GM20431 (cell line): ENCODE measurements around the gene KRTAP9-6.
"Not testable (repeated sequence)": the region's sequence is repeated elsewhere in the genome, so short reads cannot be mapped to it uniquely, and the experiment has no call there.

Experiments
- in situ Hi-C: fragments of 300-500 bp; cut with MseI, MboI; formaldehyde crosslinking; loops from one replicate; pipeline ENCODE4 v1.15.0; 2020; ENCODE audit warnings: low sequenced_read_pairs; ENCODE audit not compliant: unreplicated experiment

Gene KRTAP9-6

GRCh38 chr17:41265078-41265477 is at the start of gene KRTAP9-6:
Gene KRTAP9-6, plus strand, starts transcription at chr17:41265378. Its CDS starts 0 bp downstream, at chr17:41265378.
- in situ Hi-C loops: no loop called here

- in situ Hi-C loops: no loop called here
Measured at GRCh38 chr17:41215681-41216080, 49.5 kb upstream of the KRTAP9-6 start.

- in situ Hi-C loops: no loop called here
Measured at GRCh38 chr17:41223821-41224220, 41.4 kb upstream of the KRTAP9-6 start.

GRCh38 chr17:41226051-41226450 is 39.1 kb upstream of the KRTAP9-6 start:
- in situ Hi-C loops: no loop called here

- in situ Hi-C loops: not testable (repeated sequence)
Measured at GRCh38 chr17:41226598-41227095, 38.5 kb upstream of the KRTAP9-6 start, which contains the start of gene KRTAP9-2. Gene KRTAP9-2, plus strand, starts transcription at chr17:41226648. Its CDS starts 7 bp downstream, at chr17:41226655.

- in situ Hi-C loops: no loop called here
Measured at GRCh38 chr17:41230094-41230493, 35.1 kb upstream of the KRTAP9-6 start.

- in situ Hi-C loops: no loop called here
Measured at GRCh38 chr17:41231731-41232130, 33.4 kb upstream of the KRTAP9-6 start.

- in situ Hi-C loops: not testable (repeated sequence)
Measured at GRCh38 chr17:41232399-41233105, 32.6 kb upstream of the KRTAP9-6 start, which contains the start of gene KRTAP9-3. Gene KRTAP9-3, plus strand, starts transcription at chr17:41232449. Its CDS starts 53 bp downstream, at chr17:41232502.

- in situ Hi-C loops: not testable (repeated sequence)
Measured at GRCh38 chr17:41237116-41237515, 28.1 kb upstream of the KRTAP9-6 start.

- in situ Hi-C loops: not testable (repeated sequence)
Measured at GRCh38 chr17:41237949-41238437, 27.2 kb upstream of the KRTAP9-6 start, which contains the start of gene KRTAP9-8. Gene KRTAP9-8, plus strand, starts transcription at chr17:41237999. Its CDS starts 53 bp downstream, at chr17:41238052.

- in situ Hi-C loops: not testable (repeated sequence)
Measured at GRCh38 chr17:41246995-41247787, 18.0 kb upstream of the KRTAP9-6 start.

- in situ Hi-C loops: not testable (repeated sequence)
Measured at GRCh38 chr17:41249637-41250240, 15.4 kb upstream of the KRTAP9-6 start, which contains the start of gene KRTAP9-4. Gene KRTAP9-4, plus strand, starts transcription at chr17:41249687. Its CDS starts 34 bp downstream, at chr17:41249721.

- in situ Hi-C loops: no loop called here
Measured at GRCh38 chr17:41251261-41251660, 13.9 kb upstream of the KRTAP9-6 start.

GRCh38 chr17:41254861-41255260 is 10.3 kb upstream of the KRTAP9-6 start:
- in situ Hi-C loops: no loop called here

- in situ Hi-C loops: not testable (repeated sequence)
Measured at GRCh38 chr17:41255381-41256290, 9.5 kb upstream of the KRTAP9-6 start, which contains the start of gene KRTAP9-9. Gene KRTAP9-9, plus strand, starts transcription at chr17:41255384.

GRCh38 chr17:41256291-41256685 is 8.9 kb upstream of the KRTAP9-6 start:
- in situ Hi-C loops: no loop called here

- in situ Hi-C loops: no loop called here
Measured at GRCh38 chr17:41258406-41258805, 6.8 kb upstream of the KRTAP9-6 start.

GRCh38 chr17:41263212-41263611 is 2.0 kb upstream of the KRTAP9-6 start:
- in situ Hi-C loops: no loop called here

GRCh38 chr17:41264599-41264998 is 579 bp upstream of the KRTAP9-6 start:
- in situ Hi-C loops: no loop called here
